Left lung (tissue), 10 donors: ENCODE data around the gene MFSD6. TPM values are rescaled to one million over a fixed set of nuclear protein-coding genes. Genes with fewer than 3 reads are reported as not detected.
"Not testable (repeated sequence)": the region's sequence is repeated elsewhere in the genome, so short reads cannot be mapped to it uniquely, and the experiment has no call there.

Source experiments
- ATAC-seq: fragments of 200-7000 bp; cut with Tn5 transposase; one replicate; pipeline ENCODE4 v1.9.1; 2020; ENCODE audit warnings: moderate library complexity
- DNase-seq, 4 donors: peaks; one replicate each; pipeline ENCODE4 v3.0.0-alpha.2; 2013 to 2020
- H3K27ac ChIP-seq, 2 donors: fragments of 200-600 bp; sonication (generic) in 1 of 2; one replicate each; pipeline versions ENCODE4 v1.5.0 to v1.8.0; 2020 to 2021
- H3K27me3 ChIP-seq, 2 donors: fragments of 200-600 bp; sonication (generic) in 1 of 2; one replicate each; pipeline versions ENCODE4 v1.5.0 to v1.8.0; 2020 to 2021
- H3K36me3 ChIP-seq, 2 donors: fragments of 200-600 bp; sonication (generic) in 1 of 2; one replicate each; pipeline versions ENCODE4 v1.5.0 to v1.8.0; 2020 to 2021
- H3K4me1 ChIP-seq, 2 donors: fragments of 200-600 bp; one replicate each; pipeline ENCODE4 v1.8.0; 2021
- H3K4me3 ChIP-seq, 2 donors: fragments of 200-600 bp; sonication (generic) in 1 of 2; one replicate each; pipeline versions ENCODE4 v1.5.0 to v1.8.0; 2020 to 2021; ENCODE audit warnings: mild to moderate bottlenecking in 1 of 2
- H3K9me3 ChIP-seq, 2 donors: fragments of 200-600 bp; sonication (generic) in 1 of 2; one replicate each; pipeline versions ENCODE4 v1.5.0 to v1.8.0; 2020 to 2021
- intact Hi-C, 2 donors: fragments of 100-400 bp; cut with DNase I; formaldehyde crosslinking; loops; one replicate each; pipeline versions ENCODE4 v1.11.2 to v1.14.2; 2022
- polyA plus RNA-seq, 6 donors: library from polyadenylated mRNA; unstranded; fragments of 120-200 nt; gene quantifications; one replicate each; pipeline ENCODE4 v1.2.1, GENCODE V29; 2013; ENCODE audit not compliant: insufficient read length in 6 of 6
- total RNA-seq, 2 donors: library from RNA; stranded (reverse); fragmentation: NEBNext Ultra II Directional; extraction: Animal tissue kit (Norgen Biotek cat#: 25700); gene quantifications; one replicate each; pipeline ENCODE4 v1.2.1, GENCODE V29; 2021
- TF ChIP-seq, protein P1 (sequence below), 2 donors: fragments of 200-600 bp; sonication (generic) in 1 of 2; IDR thresholded peaks; one replicate each; pipeline versions ENCODE4 v1.5.0 to v1.8.0; 2021; ENCODE audit warnings: antibody characterized with exemption in 2 of 2
- donor health status: DM: no; HTN: yes; CAD: no.
- donor health status: DM: no; HTN: no; CAD: no.

Gene MFSD6
- total and polyA plus RNA-seq, 8 donors: 21.5 to 46.6 (median 24.8) TPM

DNA sequence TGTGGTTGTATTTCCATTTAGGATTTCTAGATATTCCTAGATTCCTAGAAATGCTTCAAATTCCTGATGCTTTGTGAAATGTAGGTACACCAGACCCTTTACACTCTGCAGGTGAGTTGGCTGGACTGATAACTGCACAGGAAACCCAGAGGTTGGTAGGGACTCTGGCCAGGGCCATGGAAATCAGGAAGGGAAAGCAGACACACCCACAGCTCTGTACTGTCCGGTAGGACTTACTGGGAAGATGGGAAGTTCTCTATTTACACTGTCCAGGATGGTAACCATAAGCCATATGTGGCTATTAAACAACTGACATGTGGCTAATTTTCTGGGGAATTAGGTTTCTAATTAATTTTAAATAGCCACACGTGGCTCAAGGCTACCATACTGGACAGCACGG, 94.9 kb downstream of the MFSD6 start:
- no peaks in the 10 kb centered on the region for H3K27me3 ChIP-seq
- H3K27ac ChIP-seq: peak overlapping the region in 1 of 2 donors; percentile 39
- no peaks in the 10 kb centered on the region for H3K9me3 ChIP-seq
- H3K36me3 ChIP-seq: peaks cover 0 to 21% of the 10 kb centered on the region in 2 donors
- no peaks in the 10 kb centered on the region for H3K4me1 ChIP-seq
- peak; percentile 14 for ATAC-seq
- DNase-seq: no peak
- intact Hi-C loops: no loop called here
- TF ChIP-seq, protein P1, sequence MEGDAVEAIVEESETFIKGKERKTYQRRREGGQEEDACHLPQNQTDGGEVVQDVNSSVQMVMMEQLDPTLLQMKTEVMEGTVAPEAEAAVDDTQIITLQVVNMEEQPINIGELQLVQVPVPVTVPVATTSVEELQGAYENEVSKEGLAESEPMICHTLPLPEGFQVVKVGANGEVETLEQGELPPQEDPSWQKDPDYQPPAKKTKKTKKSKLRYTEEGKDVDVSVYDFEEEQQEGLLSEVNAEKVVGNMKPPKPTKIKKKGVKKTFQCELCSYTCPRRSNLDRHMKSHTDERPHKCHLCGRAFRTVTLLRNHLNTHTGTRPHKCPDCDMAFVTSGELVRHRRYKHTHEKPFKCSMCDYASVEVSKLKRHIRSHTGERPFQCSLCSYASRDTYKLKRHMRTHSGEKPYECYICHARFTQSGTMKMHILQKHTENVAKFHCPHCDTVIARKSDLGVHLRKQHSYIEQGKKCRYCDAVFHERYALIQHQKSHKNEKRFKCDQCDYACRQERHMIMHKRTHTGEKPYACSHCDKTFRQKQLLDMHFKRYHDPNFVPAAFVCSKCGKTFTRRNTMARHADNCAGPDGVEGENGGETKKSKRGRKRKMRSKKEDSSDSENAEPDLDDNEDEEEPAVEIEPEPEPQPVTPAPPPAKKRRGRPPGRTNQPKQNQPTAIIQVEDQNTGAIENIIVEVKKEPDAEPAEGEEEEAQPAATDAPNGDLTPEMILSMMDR (IDR thresholded peaks at IDR 0.05): no peak
- no peak overlapping the region for H3K4me3 ChIP-seq

DNA sequence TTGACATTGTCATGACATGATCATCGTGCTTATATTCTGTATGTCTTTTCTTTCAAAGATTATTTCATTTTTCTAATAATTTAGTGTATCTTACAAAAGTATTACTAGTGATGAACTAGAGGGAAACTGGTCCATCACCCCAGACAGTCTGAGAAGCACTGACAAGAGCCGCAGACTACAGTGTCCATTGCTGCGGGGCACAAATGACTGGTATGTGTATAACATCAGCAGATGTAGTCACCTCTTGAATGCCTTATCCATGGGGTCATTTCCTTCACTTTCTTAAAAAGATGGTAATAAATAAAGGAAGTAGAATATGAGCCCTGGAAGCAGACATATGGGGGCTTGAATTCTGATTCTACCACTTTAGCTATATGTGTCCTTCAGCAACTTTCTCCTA, 96.8 kb downstream of the MFSD6 start:
- Histone ChIP-seq H3K9me3 (no peaks in the 10 kb centered on the region), H3K36me3 (peaks cover 0 to 24% of the 10 kb centered on the region in 2 donors), H3K27me3 (no peaks in the 10 kb centered on the region), H3K27ac (no peak overlapping the region), H3K4me1 (no peaks in the 10 kb centered on the region), H3K4me3 (no peak overlapping the region)
- ATAC-seq (no peak), DNase-seq (no peak)
- intact Hi-C loops: no loop called here
- TF ChIP-seq, protein P1 (IDR thresholded peaks at IDR 0.05): no peak

DNA sequence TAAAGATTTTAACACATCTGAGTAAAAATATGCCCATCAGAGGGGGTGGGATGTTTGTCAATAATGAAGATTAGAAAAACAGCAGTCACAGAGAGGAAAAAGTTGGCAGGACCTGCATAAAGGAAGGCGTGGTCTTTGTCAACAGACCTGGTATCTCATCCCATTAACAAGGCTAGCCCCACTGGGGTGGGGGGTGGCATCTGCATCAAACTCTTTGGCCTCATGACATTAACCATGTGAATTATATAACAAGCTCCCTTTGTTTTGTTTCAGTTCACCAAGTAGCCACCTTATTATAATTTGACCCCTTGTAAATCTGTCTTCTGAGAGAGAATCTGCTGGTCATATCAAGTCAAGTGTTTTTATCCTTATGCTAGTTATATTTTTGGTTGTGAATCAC, 97.5 kb downstream of the MFSD6 start:
- Histone ChIP-seq H3K36me3 (peaks cover 0 to 21% of the 10 kb centered on the region in 2 donors), H3K27me3 (no peaks in the 10 kb centered on the region), H3K9me3 (no peaks in the 10 kb centered on the region), H3K4me1 (no peaks in the 10 kb centered on the region), H3K4me3 (no peak overlapping the region), H3K27ac (no peak overlapping the region)
- intact Hi-C loops: no loop called here
- no peak for DNase-seq
- ATAC-seq: no peak
- TF ChIP-seq, protein P1 (IDR thresholded peaks at IDR 0.05): no peak

DNA sequence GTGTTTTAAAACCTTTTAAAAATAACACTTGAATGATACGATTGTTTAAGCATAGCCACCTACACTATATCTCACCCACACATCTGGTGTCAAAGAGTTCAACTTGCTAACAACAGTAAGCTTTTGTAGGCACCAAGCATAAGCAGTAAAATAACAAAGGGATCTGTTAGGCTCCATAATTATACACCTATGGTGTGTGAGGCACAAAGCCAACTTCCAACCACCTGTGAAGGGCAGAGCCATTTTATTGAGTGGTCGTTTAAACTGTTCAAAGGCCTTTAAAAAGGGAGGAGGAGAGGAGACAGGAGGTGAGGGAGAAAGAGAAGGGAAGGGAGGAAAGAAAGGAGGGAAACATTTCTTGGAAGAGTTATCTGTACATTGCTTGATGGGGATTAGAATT, 98.5 kb downstream of the MFSD6 start:
- H3K27me3 ChIP-seq: no peaks in the 10 kb centered on the region
- peaks cover 0 to 15% of the 10 kb centered on the region in 2 donors for H3K36me3 ChIP-seq
- DNase-seq (no peak), ATAC-seq (no peak)
- intact Hi-C loops: no loop called here
- TF ChIP-seq, protein P1 (IDR thresholded peaks at IDR 0.05): no peak
- H3K4me3 ChIP-seq: no peak overlapping the region
- H3K27ac ChIP-seq: no peak overlapping the region
- H3K4me1 ChIP-seq: no peaks in the 10 kb centered on the region
- no peaks in the 10 kb centered on the region for H3K9me3 ChIP-seq

DNA sequence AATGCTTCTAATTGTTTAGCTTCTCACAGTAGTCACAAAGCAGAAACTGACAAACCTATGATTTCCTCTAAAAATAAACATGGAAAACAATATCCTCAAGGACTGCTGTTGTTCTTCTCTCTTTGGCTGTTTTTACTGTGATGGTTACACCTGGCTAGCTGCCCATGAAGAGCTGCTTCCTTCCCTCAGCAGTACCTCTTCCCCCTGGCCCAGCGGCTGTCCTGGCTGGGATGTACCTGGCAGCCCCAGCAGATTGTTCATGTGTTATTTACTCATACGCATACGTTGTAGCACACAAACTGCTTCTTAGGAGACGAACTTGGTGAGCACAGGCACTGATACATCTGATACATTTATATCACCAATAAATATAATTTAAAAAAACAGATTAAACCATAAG, 99.0 kb downstream of the MFSD6 start:
- no peaks in the 10 kb centered on the region for H3K27me3 ChIP-seq
- no peaks in the 10 kb centered on the region for H3K9me3 ChIP-seq
- H3K36me3 ChIP-seq: peaks cover 0 to 15% of the 10 kb centered on the region in 2 donors
- ATAC-seq (no peak), DNase-seq (no peak)
- no peak overlapping the region for H3K27ac ChIP-seq
- H3K4me3 ChIP-seq: no peak overlapping the region
- intact Hi-C loops: no loop called here
- TF ChIP-seq, protein P1 (IDR thresholded peaks at IDR 0.05): no peak
- no peaks in the 10 kb centered on the region for H3K4me1 ChIP-seq

DNA sequence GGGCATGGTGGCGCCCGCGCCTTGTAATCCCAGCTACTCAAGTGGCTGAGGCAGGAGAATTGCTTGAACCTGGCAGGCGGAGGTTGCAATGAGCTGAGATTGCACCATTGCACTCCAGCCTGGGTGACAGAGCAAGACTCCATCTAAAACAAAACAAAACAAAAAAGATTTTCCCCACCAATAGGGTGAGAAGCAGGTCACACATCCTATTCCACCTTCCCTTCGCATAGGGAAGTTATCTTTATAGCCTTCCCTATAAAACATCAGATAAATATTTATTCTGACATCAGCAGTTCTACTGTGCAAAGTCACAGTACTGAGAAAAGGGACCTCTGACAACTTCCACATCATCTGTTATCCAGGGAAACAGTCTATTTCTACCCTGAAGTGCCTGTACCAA, 101.7 kb downstream of the MFSD6 start:
- H3K36me3 ChIP-seq, H3K4me1 ChIP-seq, H3K4me3 ChIP-seq, H3K27ac ChIP-seq, intact Hi-C loops, H3K27me3 ChIP-seq, H3K9me3 ChIP-seq, ATAC-seq, DNase-seq: not testable (repeated sequence)
